ENCODE data around the gene RNF144A. TPM values are rescaled to one million over a fixed set of nuclear protein-coding genes. Genes with fewer than 3 reads are reported as not detected.
A peak's percentile ranks its signal among the peaks of the same experiment; 100 is the strongest.

Gene RNF144A
- total RNA-seq, 2 donors from 2014 or later, result 52.7 to 109 TPM

DNA sequence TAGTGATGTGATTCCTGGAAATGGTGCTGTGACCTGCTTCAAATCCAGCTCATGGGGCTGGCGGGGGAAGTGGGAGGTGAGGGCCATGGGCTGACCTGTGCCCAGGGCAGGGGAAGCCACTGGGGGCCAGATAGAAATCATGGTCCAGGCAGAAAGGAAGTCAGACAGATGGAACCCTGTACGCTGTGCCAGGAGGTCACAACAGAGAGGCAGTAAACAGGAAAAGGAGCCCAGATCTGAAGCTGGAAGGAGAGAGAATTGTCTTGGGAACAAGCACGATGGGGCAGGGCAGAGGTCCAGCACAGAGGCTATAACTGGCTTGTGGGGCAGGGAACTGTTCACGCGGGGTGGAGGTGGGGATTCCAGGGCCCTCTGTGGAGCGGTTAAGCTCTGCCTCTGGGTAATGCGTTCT, 76.0 kb downstream of the RNF144A start:
- H3K4me3 ChIP-seq, result no peak overlapping the region
- no peaks in the 10 kb centered on the region for H3K36me3 ChIP-seq (replicated peaks in 1 of 2; ENCODE audit: insufficient read depth in 1 of 2, low read depth in 2 of 2)
- H3K4me1 ChIP-seq, result peaks cover 27% of the 10 kb centered on the region
- no peak for TF ChIP-seq POLR2A (IDR thresholded peaks at IDR 0.05)
- TF ChIP-seq, protein P1, sequence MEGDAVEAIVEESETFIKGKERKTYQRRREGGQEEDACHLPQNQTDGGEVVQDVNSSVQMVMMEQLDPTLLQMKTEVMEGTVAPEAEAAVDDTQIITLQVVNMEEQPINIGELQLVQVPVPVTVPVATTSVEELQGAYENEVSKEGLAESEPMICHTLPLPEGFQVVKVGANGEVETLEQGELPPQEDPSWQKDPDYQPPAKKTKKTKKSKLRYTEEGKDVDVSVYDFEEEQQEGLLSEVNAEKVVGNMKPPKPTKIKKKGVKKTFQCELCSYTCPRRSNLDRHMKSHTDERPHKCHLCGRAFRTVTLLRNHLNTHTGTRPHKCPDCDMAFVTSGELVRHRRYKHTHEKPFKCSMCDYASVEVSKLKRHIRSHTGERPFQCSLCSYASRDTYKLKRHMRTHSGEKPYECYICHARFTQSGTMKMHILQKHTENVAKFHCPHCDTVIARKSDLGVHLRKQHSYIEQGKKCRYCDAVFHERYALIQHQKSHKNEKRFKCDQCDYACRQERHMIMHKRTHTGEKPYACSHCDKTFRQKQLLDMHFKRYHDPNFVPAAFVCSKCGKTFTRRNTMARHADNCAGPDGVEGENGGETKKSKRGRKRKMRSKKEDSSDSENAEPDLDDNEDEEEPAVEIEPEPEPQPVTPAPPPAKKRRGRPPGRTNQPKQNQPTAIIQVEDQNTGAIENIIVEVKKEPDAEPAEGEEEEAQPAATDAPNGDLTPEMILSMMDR (IDR thresholded peaks at IDR 0.05), result no peak
- H3K27ac ChIP-seq, result peak overlapping the region in 2 of 4 donors; percentile 49 to 60
- DNase-seq (peak in 3 of 4 donors; percentile 34 to 65 (median 63)), ATAC-seq (peak; percentile 51)
- 54 to 65% methylated on average over 7 of the region's 7 CpGs for WGBS, 2 donors
- no peaks in the 10 kb centered on the region for H3K27me3 ChIP-seq
- intact Hi-C loops (cut with DNase I), result no loop called here
- H3K9me3 ChIP-seq, result no peaks in the 10 kb centered on the region

DNA sequence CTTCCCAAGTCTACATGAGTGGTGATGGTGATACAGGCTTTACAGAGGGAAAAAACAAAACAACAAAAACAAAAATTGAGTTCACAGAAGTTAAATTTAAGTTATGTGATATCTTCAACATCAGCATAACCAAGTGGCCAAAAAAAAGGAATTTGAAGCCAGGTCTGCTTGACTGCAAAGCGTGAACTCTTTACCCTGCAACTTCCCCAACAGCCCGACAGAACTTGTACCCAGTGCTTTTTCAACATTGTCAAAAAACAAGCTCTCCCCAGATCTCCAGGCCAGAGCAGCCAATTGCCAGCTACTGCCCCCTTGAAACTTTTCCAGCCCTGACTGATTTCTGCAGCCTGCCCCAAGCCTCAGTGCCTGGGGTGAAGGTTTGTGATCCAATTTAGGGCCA, 76.7 kb downstream of the RNF144A start:
- WGBS, 2 donors, result 72 to 87% methylated on average over 2 of the region's 2 CpGs

DNA sequence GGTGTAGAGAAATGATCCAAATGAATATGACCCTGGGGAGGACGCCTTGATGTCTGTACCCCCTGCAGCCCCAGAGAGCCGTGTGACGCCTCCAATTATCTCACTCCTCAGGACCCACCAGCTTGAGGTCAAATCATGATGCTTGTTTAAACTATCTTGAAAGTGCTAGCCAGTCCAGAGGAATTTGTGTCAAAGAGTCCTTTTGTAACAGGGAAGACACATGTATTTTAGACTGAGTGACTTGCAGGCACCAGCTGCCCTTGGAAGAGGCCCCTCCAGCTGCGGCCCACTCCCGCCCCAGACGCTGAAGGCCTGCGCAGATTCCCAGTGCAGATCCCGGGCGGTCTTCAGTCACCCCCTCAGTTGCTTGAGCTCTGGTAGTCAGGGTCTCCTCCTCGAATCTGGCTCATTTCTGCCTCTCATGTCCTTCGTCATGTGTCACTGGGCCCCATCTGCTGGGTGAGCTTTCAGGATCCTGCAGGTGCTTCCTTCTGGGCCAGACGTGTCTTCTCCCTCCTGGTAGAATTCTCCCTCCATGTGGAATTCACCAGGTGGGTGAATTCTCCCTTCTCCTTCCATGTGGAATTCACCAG, 77.4 kb downstream of the RNF144A start:
- DNase-seq (no peak), ATAC-seq (no peak)
- TF ChIP-seq POLR2A (IDR thresholded peaks at IDR 0.05), result no peak
- TF ChIP-seq, protein P1 (IDR thresholded peaks at IDR 0.05), result no peak
- WGBS, 2 donors, result 84 to 87% methylated on average over 10 to 12 of the region's 12 CpGs
- no peaks in the 10 kb centered on the region for H3K27me3 ChIP-seq
- intact Hi-C loops (cut with DNase I), result no loop called here
- H3K36me3 ChIP-seq (replicated peaks in 1 of 2; ENCODE audit: insufficient read depth in 1 of 2, low read depth in 2 of 2), result no peaks in the 10 kb centered on the region
- no peak overlapping the region for H3K4me3 ChIP-seq
- no peaks in the 10 kb centered on the region for H3K9me3 ChIP-seq
- peak overlapping the region in 1 of 4 donors; percentile 14 for H3K27ac ChIP-seq
- peaks cover 29% of the 10 kb centered on the region for H3K4me1 ChIP-seq

More for the DNA sequence above, 76.7 kb downstream of the RNF144A start:
- no peak for DNase-seq
- no peak for TF ChIP-seq POLR2A (IDR thresholded peaks at IDR 0.05)
- TF ChIP-seq, protein P1 (IDR thresholded peaks at IDR 0.05), result no peak
- ATAC-seq, result no peak
- intact Hi-C loops (cut with DNase I), result no loop called here
- no peaks in the 10 kb centered on the region for H3K9me3 ChIP-seq
- peak overlapping the region in 2 of 4 donors; percentile 49 to 60 for H3K27ac ChIP-seq
- H3K4me3 ChIP-seq, result no peak overlapping the region
- H3K4me1 ChIP-seq, result peaks cover 27% of the 10 kb centered on the region
- H3K36me3 ChIP-seq (replicated peaks in 1 of 2; ENCODE audit: insufficient read depth in 1 of 2, low read depth in 2 of 2), result no peaks in the 10 kb centered on the region
- no peaks in the 10 kb centered on the region for H3K27me3 ChIP-seq

DNA sequence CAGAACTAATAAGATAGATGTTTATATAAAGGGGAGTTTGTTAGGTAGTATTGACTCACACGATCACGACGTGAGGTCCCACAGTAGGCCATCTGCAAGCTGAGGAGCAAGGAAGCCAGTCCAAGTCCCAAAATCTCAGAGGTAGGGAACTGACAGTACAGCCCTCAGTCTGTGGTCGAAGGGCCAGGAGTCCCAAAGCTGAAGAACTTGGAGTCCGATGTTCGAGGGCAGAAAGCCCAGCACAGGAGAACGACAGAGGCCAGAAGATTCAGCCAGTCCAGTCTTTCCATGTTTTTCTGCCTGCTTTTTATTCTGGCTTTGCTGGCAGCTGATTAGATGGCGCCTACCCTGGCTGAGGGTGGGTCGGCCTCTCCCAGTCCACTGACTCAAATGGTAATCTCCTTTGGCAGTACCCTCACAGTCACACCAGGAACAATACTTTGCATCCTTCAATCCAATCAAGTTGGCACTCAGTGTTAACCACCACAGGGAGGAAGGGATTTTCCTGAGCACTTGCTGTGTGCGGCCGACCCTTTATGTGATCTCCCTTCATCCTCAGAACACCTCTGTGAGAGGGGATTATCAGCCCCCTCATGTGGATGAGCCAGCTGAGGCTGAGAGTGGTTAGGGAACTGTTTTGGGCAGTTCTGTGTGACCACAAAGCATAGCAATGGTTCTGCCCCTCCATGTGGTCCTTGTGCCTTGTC, 78.3 kb downstream of the RNF144A start:
- DNase-seq (no peak), ATAC-seq (no peak)
- 77 to 92% methylated on average over 11 of the region's 11 CpGs for WGBS, 2 donors
- no peak overlapping the region for H3K4me3 ChIP-seq
- no peaks in the 10 kb centered on the region for H3K27me3 ChIP-seq
- no peak overlapping the region for H3K27ac ChIP-seq
- intact Hi-C loops (cut with DNase I), result no loop called here
- no peaks in the 10 kb centered on the region for H3K9me3 ChIP-seq
- no peaks in the 10 kb centered on the region for H3K36me3 ChIP-seq (replicated peaks in 1 of 2; ENCODE audit: insufficient read depth in 1 of 2, low read depth in 2 of 2)
- TF ChIP-seq, protein P1 (IDR thresholded peaks at IDR 0.05), result no peak
- no peak for TF ChIP-seq POLR2A (IDR thresholded peaks at IDR 0.05)
- H3K4me1 ChIP-seq, result peaks cover 29% of the 10 kb centered on the region

All from body of pancreas (tissue), 4 donors.